Activated naive CD4-positive, alpha-beta T cell treated with anti-CD3 and anti-CD28 coated beads, Interleukin-2, amount 10 ng/mL, durations not matched to agents 5 hours and 36 hours (primary cell): Measurements from ENCODE around the gene HBA2. TPM values are rescaled to one million over a fixed set of nuclear protein-coding genes. Genes with fewer than 3 reads are reported as not detected.

Experiments used
- total RNA-seq, 2 experiments: library from RNA; stranded (reverse); gene quantifications; one replicate each; pipeline ENCODE4 v1.2.3, GENCODE V29; 2021

Gene HBA2
- not detected for total RNA-seq

DNA sequence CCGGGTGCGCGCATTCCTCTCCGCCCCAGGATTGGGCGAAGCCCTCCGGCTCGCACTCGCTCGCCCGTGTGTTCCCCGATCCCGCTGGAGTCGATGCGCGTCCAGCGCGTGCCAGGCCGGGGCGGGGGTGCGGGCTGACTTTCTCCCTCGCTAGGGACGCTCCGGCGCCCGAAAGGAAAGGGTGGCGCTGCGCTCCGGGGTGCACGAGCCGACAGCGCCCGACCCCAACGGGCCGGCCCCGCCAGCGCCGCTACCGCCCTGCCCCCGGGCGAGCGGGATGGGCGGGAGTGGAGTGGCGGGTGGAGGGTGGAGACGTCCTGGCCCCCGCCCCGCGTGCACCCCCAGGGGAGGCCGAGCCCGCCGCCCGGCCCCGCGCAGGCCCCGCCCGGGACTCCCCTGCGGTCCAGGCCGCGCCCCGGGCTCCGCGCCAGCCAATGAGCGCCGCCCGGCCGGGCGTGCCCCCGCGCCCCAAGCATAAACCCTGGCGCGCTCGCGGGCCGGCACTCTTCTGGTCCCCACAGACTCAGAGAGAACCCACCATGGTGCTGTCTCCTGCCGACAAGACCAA lies at the start of gene HBA2:
Gene HBA2 (plus strand): TSS at position 503 of the 568 bp plus-strand sequence. CDS start 37 bp downstream, at position 540.

GRCh38 chr16:152141-153128 lies 20.2 kb upstream of the HBA2 start, which contains the start of gene HBZ:
HBZ (plus strand) TSS chr16:152644; CDS start chr16:152910, 266 bp downstream.

GRCh38 chr16:165539-166374 lies 6.9 kb upstream of the HBA2 start, which contains the start of gene HBM:
HBM (plus strand) TSS chr16:165978; CDS start chr16:165998, 20 bp downstream.

DNA sequence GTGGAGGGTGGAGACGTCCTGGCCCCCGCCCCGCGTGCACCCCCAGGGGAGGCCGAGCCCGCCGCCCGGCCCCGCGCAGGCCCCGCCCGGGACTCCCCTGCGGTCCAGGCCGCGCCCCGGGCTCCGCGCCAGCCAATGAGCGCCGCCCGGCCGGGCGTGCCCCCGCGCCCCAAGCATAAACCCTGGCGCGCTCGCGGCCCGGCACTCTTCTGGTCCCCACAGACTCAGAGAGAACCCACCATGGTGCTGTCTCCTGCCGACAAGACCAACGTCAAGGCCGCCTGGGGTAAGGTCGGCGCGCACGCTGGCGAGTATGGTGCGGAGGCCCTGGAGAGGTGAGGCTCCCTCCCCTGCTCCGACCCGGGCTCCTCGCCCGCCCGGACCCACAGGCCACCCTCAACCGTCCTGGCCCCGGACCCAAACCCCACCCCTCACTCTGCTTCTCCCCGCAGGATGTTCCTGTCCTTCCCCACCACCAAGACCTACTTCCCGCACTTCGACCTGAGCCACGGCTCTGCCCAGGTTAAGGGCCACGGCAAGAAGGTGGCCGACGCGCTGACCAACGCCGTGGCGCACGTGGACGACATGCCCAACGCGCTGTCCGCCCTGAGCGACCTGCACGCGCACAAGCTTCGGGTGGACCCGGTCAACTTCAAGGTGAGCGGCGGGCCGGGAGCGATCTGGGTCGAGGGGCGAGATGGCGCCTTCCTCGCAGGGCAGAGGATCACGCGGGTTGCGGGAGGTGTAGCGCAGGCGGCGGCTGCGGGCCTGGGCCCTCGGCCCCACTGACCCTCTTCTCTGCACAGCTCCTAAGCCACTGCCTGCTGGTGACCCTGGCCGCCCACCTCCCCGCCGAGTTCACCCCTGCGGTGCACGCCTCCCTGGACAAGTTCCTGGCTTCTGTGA lies 4.1 kb downstream of the HBA2 start, which contains the start of gene HBA1:
Gene HBA1 (plus strand): TSS at position 204 of the 906 bp plus-strand sequence. CDS start 37 bp downstream, at position 241.

GRCh38 chr16:180101-180675 lies 7.5 kb downstream of the HBA2 start, which contains the start of gene HBQ1:
HBQ1 (plus strand) TSS chr16:180459; CDS start chr16:180487, 28 bp downstream.

Other genes with a start within 250 kb of the HBA2 start
- gene POLR3K, start 119.3 kb upstream of the HBA2 start, total RNA-seq = 10 to 100 TPM; 24.9 to 26.6 TPM
- gene SNRNP25, start 119.0 kb upstream of the HBA2 start, total RNA-seq = 10 to 100 TPM; 33.7 to 34.8 TPM
- under 1 TPM in 1 of 2 experiments, not detected in 1; 0.31 TPM for gene RHBDF1, start 100.2 kb upstream of the HBA2 start, total RNA-seq
- gene MPG, start 94.7 kb upstream of the HBA2 start, total RNA-seq = 10 to 100 TPM; 52.5 to 54.2 TPM
- gene NPRL3, start 34.2 kb upstream of the HBA2 start, total RNA-seq = 10 to 100 TPM; 33.7 to 35.3 TPM
- gene HBZ, start 20.2 kb upstream of the HBA2 start, total RNA-seq = not detected
- not detected for gene HBM, start 6.9 kb upstream of the HBA2 start, total RNA-seq
- gene HBA1, start 3.8 kb downstream of the HBA2 start, total RNA-seq = not detected
- gene HBQ1, start 7.6 kb downstream of the HBA2 start, total RNA-seq = not detected
- 10 to 100 TPM; 66.4 to 67.5 TPM for gene LUC7L, start 56.6 kb downstream of the HBA2 start, total RNA-seq
- 10 to 100 TPM; 28.8 to 29.6 TPM for gene FAM234A, start 61.9 kb downstream of the HBA2 start, total RNA-seq
- not detected for gene RGS11, start 103.1 kb downstream of the HBA2 start, total RNA-seq
- not detected for gene ARHGDIG, start 107.7 kb downstream of the HBA2 start, total RNA-seq
- gene PDIA2, start 110.3 kb downstream of the HBA2 start, total RNA-seq = not detected
- gene AXIN1, start 179.8 kb downstream of the HBA2 start, total RNA-seq = 10 to 100 TPM; 27.4 to 29.2 TPM
- 10 to 100 TPM; 53.4 to 56.3 TPM for gene MRPL28, start 197.7 kb downstream of the HBA2 start, total RNA-seq
- 10 to 100 TPM; 79.5 to 81.5 TPM for gene PGAP6, start 209.1 kb downstream of the HBA2 start, total RNA-seq
- gene NME4, start 224.3 kb downstream of the HBA2 start, total RNA-seq = 10 to 100 TPM; 40.7 to 43.4 TPM
- 1 to 10 TPM; 5.0 to 6.0 TPM for gene DECR2, start 229.0 kb downstream of the HBA2 start, total RNA-seq